Transverse colon (tissue), 4 donors: ENCODE data around the gene NDRG3. TPM values are rescaled to one million over a fixed set of nuclear protein-coding genes. Genes with fewer than 3 reads are reported as not detected.

Source experiments
- DNase-seq: peaks from one replicate; pipeline ENCODE4 v3.0.0-alpha.2; 2019
- H3K27ac ChIP-seq, 4 donors: fragments of 200-600 bp; sonication (generic); 2 replicates each; pipeline ENCODE4 v1.5.1; 2016 to 2018; ENCODE audit warnings: inconsistent platforms in 4 of 4
- H3K27me3 ChIP-seq: fragments of 200-600 bp; sonication (generic); 2 replicates; pipeline ENCODE4 v1.5.1; 2017; ENCODE audit warnings: inconsistent platforms
- H3K36me3 ChIP-seq, 4 donors: fragments of 200-600 bp; sonication (generic); 2 replicates each; pipeline ENCODE4 v1.5.1; 2017 to 2019; ENCODE audit warnings: inconsistent platforms in 4 of 4
- H3K4me1 ChIP-seq, 4 donors: fragments of 200-600 bp; sonication (generic); 2 replicates each; pipeline ENCODE4 v1.5.1; 2017 to 2020; ENCODE audit warnings: inconsistent platforms in 4 of 4
- H3K4me3 ChIP-seq, 4 donors: fragments of 200-600 bp; sonication (generic); 1 replicate in 1 of 4; 2 replicates in 3 of 4; pipeline versions ENCODE4 v1.5.1 to v1.6.1; 2017 to 2019; ENCODE audit warnings: inconsistent platforms in 4 of 4
- H3K9me3 ChIP-seq, 2 donors: fragments of 200-600 bp; sonication (generic); 2 replicates each; pipeline ENCODE4 v1.5.1; 2017 to 2019; ENCODE audit warnings: inconsistent platforms in 2 of 2
- CTCF ChIP-seq, 5 experiments: fragments of 200-600 bp in 3 of 5; fragments of 450-650 bp in 2 of 5; sonication (generic) in 3 of 5; IDR thresholded peaks; 1 replicate in 2 of 5; 2 replicates in 3 of 5; pipeline ENCODE4 v1.5.1; 2016 to 2017; ENCODE audit warnings: antibody characterized with exemption in 5 of 5, inconsistent platforms in 3 of 5, mild to moderate bottlenecking in 2 of 5, moderate library complexity in 1 of 5
- EP300 ChIP-seq: sonication (generic); formaldehyde crosslinking; IDR thresholded peaks from one replicate; pipeline ENCODE4 v1.6.1; 2017; ENCODE audit warnings: antibody characterized with exemption, low read depth
- POLR2A ChIP-seq: fragments of 450-650 bp; IDR thresholded peaks from one replicate; pipeline ENCODE4 v1.6.1; 2016; ENCODE audit warnings: antibody characterized with exemption, mild to moderate bottlenecking, moderate library complexity
- POLR2AphosphoS5 ChIP-seq, 3 donors: sonication (generic); formaldehyde crosslinking; IDR thresholded peaks; one replicate each; pipeline ENCODE4 v1.6.1; 2016; ENCODE audit warnings: antibody characterized with exemption in 3 of 3
- WGBS, 2 donors: methylation state at CpG; one replicate each; pipeline ENCODE4 v1.1.5; 2018; ENCODE audit warnings: low coverage in 1 of 2; 5-methylcytosine and 5-hydroxymethylcytosine counted together
- in situ Hi-C, 4 donors: fragments of 200-750 bp; cut with MboI; loops; one replicate each; pipeline versions ENCODE4 v1.15.0 to v1.15.1; 2017; ENCODE audit warnings: low sequenced_read_pairs in 3 of 4, low pct_ligation_motif_present in 1 of 4, low pct_unique_long_range_greater_than_20kb in 1 of 4
- intact Hi-C: fragments of 100-400 bp; cut with DNase I; formaldehyde crosslinking; loops from one replicate; pipeline ENCODE4 v1.15.1; 2023; ENCODE audit warnings: low total_unique reads
- total RNA-seq, 4 donors: library from RNA; depleted of rRNA; stranded (reverse); fragments of >200 nt; gene quantifications; one replicate each; pipeline ENCODE4 v1.1.0, GENCODE V29; 2016

Gene NDRG3
- total RNA-seq, 4 donors from 2014 or later = 1.9 to 54.7 (median 33.1) TPM

DNA sequence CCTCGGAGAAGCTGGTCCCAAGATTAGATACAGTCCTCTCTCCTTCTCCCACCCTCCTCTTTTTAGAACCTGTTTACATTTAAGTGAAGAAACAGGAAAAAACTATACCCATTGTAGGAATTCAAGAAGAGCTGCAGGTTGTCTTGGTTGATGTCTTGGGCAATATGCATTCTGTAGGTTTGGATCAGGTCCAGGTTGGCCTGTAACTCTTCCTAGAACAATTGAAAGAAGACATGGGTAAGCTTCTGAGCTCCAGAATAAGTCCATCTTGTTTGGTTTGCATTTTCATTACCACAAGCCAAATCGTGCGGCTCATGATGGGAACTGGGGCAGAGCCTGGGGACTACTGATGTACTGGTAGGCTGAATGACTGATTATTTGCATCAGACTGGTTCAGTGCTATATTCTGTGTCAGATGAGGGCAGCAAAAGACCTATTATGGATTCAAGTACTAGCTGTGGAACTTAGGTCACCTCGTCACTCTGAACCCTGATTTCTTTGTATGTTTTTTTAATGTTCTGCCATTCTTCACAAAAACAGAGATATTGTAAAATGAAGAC is 79.6 kb downstream of the NDRG3 start:
- in situ Hi-C loops = no loop called here

DNA sequence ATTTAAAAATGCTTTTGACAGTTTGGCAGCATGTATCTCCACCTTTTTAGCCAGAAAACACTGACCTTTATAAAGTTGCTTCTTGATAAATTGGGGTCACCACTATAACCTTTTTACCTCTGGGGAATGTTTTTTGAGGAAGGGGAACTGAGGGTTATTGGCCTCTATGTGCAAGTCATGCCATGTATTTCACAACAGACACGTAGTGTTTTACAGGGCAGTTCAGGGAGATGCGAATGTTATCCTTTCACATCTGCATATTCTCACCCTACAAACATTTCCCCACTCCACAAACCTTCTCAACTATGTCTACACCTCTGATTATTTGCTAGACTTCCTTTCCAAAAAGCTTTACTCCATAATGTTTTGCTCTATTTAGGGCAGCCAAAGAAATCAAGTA is 82.9 kb downstream of the NDRG3 start:
- Histone ChIP-seq H3K4me3 (no peak overlapping the region), H3K36me3 (peaks cover 0 to 34% (median 12%) of the 10 kb centered on the region in 4 donors), H3K27me3 (no peaks in the 10 kb centered on the region), H3K4me1 (no peaks in the 10 kb centered on the region), H3K9me3 (no peaks in the 10 kb centered on the region), H3K27ac (no peak overlapping the region)
- 70 to 75% methylated on average over 2 of the region's 2 CpGs for WGBS, 2 donors
- TF ChIP-seq POLR2A (no peak), CTCF (IDR thresholded peaks at IDR 0.05) (no peak), EP300 (no peak), POLR2AphosphoS5 (IDR thresholded peaks at IDR 0.05) (no peak)
- in situ Hi-C loops = no loop called here
- no peak for DNase-seq
- intact Hi-C loops = loop anchor here (5.0 kb wide), 1 partner anchor 219 kb away; no protein-coding TSS in a partner anchor

More for the DNA sequence above, 79.6 kb downstream of the NDRG3 start:
- Histone ChIP-seq H3K36me3 (peaks cover 0 to 20% (median 6%) of the 10 kb centered on the region in 4 donors), H3K4me1 (no peaks in the 10 kb centered on the region), H3K9me3 (no peaks in the 10 kb centered on the region), H3K4me3 (no peak overlapping the region), H3K27ac (no peak overlapping the region), H3K27me3 (no peaks in the 10 kb centered on the region)
- TF ChIP-seq CTCF (IDR thresholded peaks at IDR 0.05) = no peak
- no peak for TF ChIP-seq POLR2AphosphoS5 (IDR thresholded peaks at IDR 0.05)
- no peak for TF ChIP-seq EP300
- TF ChIP-seq POLR2A = no peak
- WGBS, 2 donors = 70 to 76% methylated on average over 2 to 4 of the region's 4 CpGs
- intact Hi-C loops = no loop called here
- DNase-seq = no peak

GRCh38 chr20:36658300-36658699 is 87.6 kb downstream of the NDRG3 start:
- in situ Hi-C loops (no loop called here), intact Hi-C loops (no loop called here)
- Histone ChIP-seq H3K4me1 (no peaks in the 10 kb centered on the region), H3K27me3 (no peaks in the 10 kb centered on the region), H3K27ac (no peak overlapping the region), H3K36me3 (peaks cover 0 to 20% (median 8%) of the 10 kb centered on the region in 4 donors), H3K4me3 (no peak overlapping the region), H3K9me3 (no peaks in the 10 kb centered on the region)
- WGBS, 2 donors = 64% methylated on average over 3 of the region's 3 CpGs; no CpG with 5 or more reads in 1 of the 2 donors
- no peak for TF ChIP-seq EP300
- TF ChIP-seq CTCF (IDR thresholded peaks at IDR 0.05) = no peak
- TF ChIP-seq POLR2AphosphoS5 (IDR thresholded peaks at IDR 0.05) = no peak
- TF ChIP-seq POLR2A = no peak
- no peak for DNase-seq

DNA sequence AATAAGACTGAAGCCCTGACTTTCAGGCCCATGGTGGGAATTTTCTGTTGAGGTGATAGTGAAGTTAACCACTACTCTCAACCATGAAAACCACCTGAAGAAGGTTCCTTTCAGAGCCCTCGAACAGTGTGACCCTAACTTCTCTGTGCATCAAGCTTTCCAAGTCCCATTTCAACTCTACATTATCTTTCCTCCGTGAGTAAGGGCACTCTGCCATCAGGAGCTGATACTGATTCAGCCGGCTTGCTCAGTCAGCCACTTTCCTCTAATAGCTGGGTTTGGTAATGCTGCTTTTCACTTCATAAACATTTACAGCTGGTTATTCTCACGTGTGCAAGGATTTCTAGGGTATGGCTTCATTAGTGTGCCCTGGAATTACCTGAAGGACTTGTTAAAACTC is 89.2 kb downstream of the NDRG3 start:
- DNase-seq = no peak
- Histone ChIP-seq H3K36me3 (peaks cover 0 to 20% (median 9%) of the 10 kb centered on the region in 4 donors), H3K4me1 (no peaks in the 10 kb centered on the region), H3K27me3 (no peaks in the 10 kb centered on the region), H3K9me3 (no peaks in the 10 kb centered on the region), H3K27ac (no peak overlapping the region), H3K4me3 (no peak overlapping the region)
- WGBS, 2 donors = 86 to 87% methylated on average over 1 to 4 of the region's 4 CpGs
- in situ Hi-C loops = no loop called here
- intact Hi-C loops = no loop called here
- TF ChIP-seq EP300 (no peak), CTCF (IDR thresholded peaks at IDR 0.05) (no peak), POLR2A (no peak), POLR2AphosphoS5 (IDR thresholded peaks at IDR 0.05) (no peak)
